Activated effector memory CD4-positive, alpha-beta T cell treated with Interleukin-2 at 50 U/mL for 16 hours (primary cell): ENCODE measurements around the gene SANBR.
A peak's percentile ranks its signal among the peaks of the same experiment; 100 is the strongest.
"Not testable (repeated sequence)": the region's sequence is repeated elsewhere in the genome, so short reads cannot be mapped to it uniquely, and the experiment has no call there.

Experiments used
- DNase-seq: peaks from one replicate; pipeline ENCODE4 v3.0.0-alpha.2; 2020

The SANBR gene

GRCh38 chr2:61065714-61066709 lies at the start of gene SANBR:
TSS of gene SANBR (plus strand) at chr2:61065871. CDS start at chr2:61070351, 4,480 bp downstream.
- peak; percentile 79 for DNase-seq

- no peak for DNase-seq
Measured at GRCh38 chr2:61015976-61016375, 49.7 kb upstream of the SANBR start.

GRCh38 chr2:61016392-61017002 lies 49.2 kb upstream of the SANBR start:
- no peak for DNase-seq

- peak; percentile 59 for DNase-seq
Measured at GRCh38 chr2:61017003-61017555, 48.6 kb upstream of the SANBR start.

GRCh38 chr2:61017556-61018317 lies 47.9 kb upstream of the SANBR start, which contains the start of the genes PEX13 and PUS10:
TSS of gene PEX13 (plus strand) at chr2:61017720. CDS start at chr2:61017760, 40 bp downstream.
TSS of gene PUS10 (minus strand) at chr2:61018255. CDS start at chr2:61011890, 6,365 bp downstream.
- peak; percentile 59 for DNase-seq

GRCh38 chr2:61018318-61018755 lies 47.3 kb upstream of the SANBR start:
- DNase-seq = no peak

GRCh38 chr2:61018798-61019197 lies 46.9 kb upstream of the SANBR start:
- no peak for DNase-seq

- no peak for DNase-seq
Measured at GRCh38 chr2:61021228-61021660, 44.4 kb upstream of the SANBR start.

- no peak for DNase-seq
Measured at GRCh38 chr2:61023670-61024069, 42.0 kb upstream of the SANBR start.

- DNase-seq = no peak
Measured at GRCh38 chr2:61029533-61029932, 36.1 kb upstream of the SANBR start.

- not testable (repeated sequence) for DNase-seq
Measured at GRCh38 chr2:61034592-61034991, 31.1 kb upstream of the SANBR start.

- DNase-seq = not testable (repeated sequence)
Measured at GRCh38 chr2:61036643-61037042, 29.0 kb upstream of the SANBR start.

- DNase-seq = no peak
Measured at GRCh38 chr2:61042807-61043206, 22.9 kb upstream of the SANBR start.

GRCh38 chr2:61044636-61045035 lies 21.0 kb upstream of the SANBR start:
- no peak for DNase-seq

- no peak for DNase-seq
Measured at GRCh38 chr2:61045226-61045625, 20.4 kb upstream of the SANBR start.

GRCh38 chr2:61045999-61046398 lies 19.7 kb upstream of the SANBR start:
- no peak for DNase-seq

GRCh38 chr2:61055557-61055956 lies 10.1 kb upstream of the SANBR start:
- no peak for DNase-seq

- DNase-seq = no peak
Measured at GRCh38 chr2:61057562-61057961, 8.1 kb upstream of the SANBR start.

- DNase-seq = no peak
Measured at GRCh38 chr2:61059382-61059781, 6.3 kb upstream of the SANBR start.

- DNase-seq = no peak
Measured at GRCh38 chr2:61074100-61074499, 8.4 kb downstream of the SANBR start.

GRCh38 chr2:61085883-61086282 lies 20.2 kb downstream of the SANBR start:
- no peak for DNase-seq

GRCh38 chr2:61089797-61090196 lies 24.1 kb downstream of the SANBR start:
- DNase-seq = no peak
